NCI-H226 (cell line): ENCODE measurements around the gene GPN2.
A peak's percentile ranks its signal among the peaks of the same experiment; 100 is the strongest.

Experiments used
- DNase-seq: peaks from one replicate; pipeline ENCODE4 v3.0.0-alpha.2; 2015

Gene GPN2

DNA sequence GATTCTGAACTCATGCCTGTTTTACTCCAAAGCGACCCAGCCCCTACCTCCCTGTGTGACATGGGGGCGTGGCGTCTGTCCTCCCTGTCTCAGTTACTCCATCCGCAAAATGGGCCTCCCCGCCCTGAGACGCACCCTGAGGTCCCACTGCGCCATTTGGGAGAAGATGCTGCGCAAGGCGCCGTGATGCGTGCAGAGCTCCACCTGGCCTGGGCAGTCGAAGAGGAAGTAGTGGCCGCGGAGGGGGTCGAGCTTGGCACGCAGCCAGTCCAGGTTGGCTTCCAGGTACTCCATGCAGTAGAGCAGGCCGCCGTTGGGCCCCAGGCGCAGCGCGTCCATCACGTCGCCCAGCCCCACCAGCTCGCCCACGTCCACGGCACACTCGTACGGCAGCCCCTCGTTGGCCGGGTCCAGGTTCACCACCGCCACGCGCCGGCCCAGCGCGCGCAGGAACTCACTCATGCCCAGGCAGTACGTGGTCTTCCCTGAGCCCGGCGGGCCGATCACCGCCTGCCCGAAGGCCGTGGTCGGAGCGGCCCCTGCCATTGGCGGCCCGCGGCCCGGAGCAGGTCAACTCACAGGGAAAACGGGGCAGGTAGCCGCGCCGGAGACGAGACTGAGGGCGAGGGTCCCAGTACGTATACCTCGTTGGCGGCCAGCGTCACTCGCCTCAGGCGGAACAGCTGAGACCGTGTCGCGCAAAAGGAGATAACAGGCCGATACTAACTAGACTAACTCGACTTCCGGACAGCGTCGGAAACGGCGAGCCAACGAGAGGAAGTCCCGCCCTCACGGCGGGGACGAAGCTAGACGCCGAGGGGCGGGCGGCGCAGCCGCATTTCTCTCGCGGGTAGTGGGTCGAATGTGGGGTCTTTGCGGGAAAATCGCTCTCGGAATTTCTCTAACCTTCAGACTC, at the start of gene GPN2:
GPN2 (minus strand) TSS at position 733 of the 916 bp plus-strand sequence; CDS start at position 546, 187 bp downstream.
- peak; percentile 68 for DNase-seq

- DNase-seq, result no peak
Observed at GRCh38 chr1:26938659-26939025, 48.6 kb upstream of the GPN2 start.

DNA sequence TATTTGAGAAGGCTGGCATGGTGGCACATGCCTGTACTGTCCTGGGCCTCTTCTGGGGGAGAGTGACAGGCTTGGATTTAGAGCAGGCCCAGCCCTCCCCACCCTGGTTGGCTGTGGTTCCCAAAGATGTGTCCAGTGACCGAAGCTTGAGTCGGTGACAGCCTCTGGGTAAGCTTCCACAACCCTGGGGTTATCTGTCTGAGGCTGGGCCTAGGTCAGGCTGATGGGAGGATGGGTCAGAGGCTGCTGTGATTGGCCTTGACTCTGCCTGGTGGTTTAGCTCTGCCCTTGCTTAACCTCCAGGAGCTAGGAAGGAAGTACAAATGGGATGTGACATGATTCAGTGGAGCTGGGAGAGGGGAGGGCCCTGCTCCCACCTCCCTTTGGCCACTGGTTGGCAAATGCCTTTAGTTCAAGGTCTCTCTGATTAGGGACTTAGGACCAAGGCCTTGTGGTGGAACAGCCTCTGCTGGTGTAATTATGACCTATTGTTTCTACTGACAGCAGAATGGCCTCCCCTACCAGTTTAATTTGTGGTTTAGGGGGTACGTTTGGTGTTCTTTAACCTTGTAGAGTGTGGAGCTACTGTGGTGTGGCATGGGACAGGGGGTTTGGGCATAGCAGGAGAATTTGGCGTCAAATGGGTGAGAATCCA, 48.0 kb upstream of the GPN2 start:
- DNase-seq, result no peak

DNA sequence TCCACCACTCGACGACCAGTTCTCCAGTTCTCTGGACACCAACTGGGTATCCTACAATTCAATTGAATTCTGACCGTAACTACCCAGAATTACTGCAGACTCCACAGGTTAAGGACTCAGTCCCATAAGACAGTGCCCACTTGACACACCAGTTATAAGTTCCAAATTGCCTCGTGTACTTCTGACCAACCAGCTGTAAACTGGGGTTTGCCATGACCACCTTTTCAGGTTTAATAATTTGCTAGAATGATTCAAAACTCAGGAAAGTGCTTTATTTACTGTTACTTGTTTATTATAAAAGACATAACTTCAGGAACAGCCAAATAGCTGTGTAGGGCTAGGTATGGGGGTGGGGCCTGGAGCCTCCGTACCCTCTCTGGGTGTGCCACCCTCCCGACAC, 46.7 kb upstream of the GPN2 start:
- DNase-seq, result no peak

GRCh38 chr1:26932531-26932930, 42.4 kb upstream of the GPN2 start:
- DNase-seq, result no peak

DNA sequence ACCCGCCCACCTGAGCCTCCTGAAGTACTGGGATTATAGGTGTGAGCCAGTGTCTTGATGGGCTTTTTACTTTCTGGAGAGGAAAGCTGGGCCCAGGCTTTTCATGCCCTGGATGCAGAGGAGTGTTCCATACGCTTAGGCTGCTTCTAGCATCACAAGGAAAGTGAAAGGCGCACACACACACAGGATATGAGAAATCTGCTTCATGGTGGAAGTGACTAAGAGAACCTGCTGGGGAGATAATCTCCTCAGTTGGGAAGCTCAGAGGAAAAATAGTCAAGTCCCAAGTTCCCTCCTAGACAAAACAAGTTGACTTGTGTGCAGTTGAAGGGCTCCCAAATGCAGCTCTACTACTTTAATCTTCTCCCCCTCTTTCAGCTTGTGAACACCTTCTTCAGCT, 33.6 kb upstream of the GPN2 start:
- DNase-seq, result peak; percentile 67

- no peak for DNase-seq
Observed at GRCh38 chr1:26922901-26923300, 32.8 kb upstream of the GPN2 start.

DNA sequence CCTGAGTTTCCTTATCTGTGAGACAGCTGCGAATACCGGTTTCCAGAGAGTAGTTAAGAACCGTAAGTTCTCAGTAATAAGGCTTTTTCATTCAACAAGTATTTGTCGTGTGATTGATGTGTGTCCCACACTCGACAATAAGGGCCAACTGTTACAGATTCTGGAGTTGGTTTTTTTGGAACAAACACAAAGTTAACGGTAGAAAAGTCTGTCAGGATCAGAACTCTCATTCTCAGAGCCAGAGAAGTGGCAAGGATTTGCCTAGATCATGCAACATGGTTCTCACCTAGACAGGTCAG, 32.3 kb upstream of the GPN2 start:
- DNase-seq, result no peak

GRCh38 chr1:26921540-26922430, 31.7 kb upstream of the GPN2 start, which contains the start of gene NUDC:
Gene NUDC (plus strand): TSS chr1:26921743. CDS start chr1:26921849, 106 bp downstream.
- peak; percentile 96 for DNase-seq

GRCh38 chr1:26921126-26921539, 31.1 kb upstream of the GPN2 start:
- DNase-seq, result no peak

DNA sequence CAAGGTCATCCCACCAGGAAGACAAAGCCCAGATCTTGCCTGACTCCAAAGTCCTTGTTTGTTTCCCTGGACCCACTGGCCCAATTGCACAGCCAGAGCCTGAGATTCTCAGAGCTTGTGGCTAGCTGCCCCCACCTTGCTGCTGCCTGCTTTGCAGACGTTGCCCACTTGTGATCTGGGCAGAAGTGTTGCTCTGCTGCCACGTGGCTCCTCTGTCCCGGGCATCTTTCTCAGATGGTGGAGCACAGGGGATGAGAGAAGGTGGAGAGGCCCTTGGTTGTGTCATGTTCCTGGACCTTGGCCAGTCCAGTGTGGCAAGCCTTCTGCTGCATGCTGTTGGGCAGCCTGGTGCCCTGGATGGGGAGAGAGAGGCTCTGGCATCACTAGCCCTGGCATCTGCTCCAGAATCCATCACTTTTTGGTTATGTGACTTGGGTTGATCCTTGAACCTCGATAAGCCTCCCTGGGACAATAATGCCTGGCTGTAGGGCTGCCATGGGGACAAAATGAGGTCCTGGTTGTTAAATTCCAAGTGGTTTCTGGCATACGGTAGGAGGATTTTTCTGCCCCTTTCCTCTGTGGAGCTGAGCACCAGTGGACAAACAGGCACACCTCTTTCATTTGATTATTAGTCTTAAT, 25.2 kb upstream of the GPN2 start:
- no peak for DNase-seq

DNA sequence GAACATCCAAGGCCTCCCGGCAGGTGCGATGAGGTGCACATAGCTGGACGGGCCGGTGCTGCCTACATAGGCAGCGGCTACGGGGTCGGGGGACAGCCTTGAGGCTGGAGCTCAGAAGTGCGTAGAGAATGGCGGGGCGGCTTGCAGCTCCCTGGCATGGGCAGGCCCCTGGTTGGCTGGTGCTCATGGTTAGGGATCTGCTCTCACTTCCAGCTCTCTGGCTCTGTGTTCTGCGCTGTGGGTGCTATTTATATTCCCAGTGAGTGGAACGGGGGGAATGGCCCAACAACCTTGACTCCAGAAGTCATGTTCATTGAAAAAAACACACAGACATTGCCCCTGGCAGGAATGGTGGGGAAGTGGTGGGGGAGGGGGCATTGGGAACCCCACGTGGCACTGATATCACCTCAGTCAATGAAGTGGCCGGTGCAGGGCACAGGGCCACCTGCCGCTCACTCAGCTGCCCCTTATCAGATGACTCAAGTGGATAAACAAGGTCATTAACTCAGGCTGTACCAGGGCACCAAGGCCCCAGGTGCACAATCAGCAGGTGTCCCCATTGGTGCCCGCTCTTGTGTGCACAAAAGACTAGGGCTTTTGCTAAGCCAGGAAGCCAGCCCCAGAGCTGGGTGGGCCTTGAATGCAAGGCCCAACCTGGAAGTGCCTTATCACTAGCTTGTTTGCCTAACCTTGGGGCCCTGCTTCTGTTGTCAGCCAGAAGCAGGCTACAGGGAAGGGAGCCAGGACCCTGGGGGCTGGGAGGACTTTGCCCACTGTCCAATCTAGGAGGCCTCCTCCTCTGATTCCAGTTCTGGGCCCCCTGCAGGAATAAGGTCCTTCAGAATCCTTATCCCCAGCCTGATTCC, 23.9 kb upstream of the GPN2 start, which contains the start of gene NR0B2:
NR0B2 (minus strand) TSS at position 222 of the 866 bp plus-strand sequence; CDS start at position 187, 35 bp downstream.
- no peak for DNase-seq

- DNase-seq, result no peak
Observed at GRCh38 chr1:26913389-26913753, 23.3 kb upstream of the GPN2 start.

DNA sequence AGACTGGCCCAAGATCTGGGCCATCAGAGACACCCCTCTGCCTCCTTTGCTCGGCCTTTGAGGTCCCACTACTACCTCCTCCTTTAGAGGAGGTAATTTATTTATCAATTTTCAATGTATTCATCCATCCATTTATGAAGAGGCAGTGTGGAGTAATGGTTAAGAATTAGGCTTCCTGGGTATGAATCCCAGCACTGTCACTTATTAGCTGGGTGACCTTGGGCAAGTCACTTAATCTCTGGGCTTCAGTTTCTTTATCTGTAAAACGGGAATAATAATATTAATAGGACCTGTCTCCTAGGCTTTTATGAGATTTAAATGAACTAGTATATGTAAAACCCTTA, 22.0 kb upstream of the GPN2 start:
- DNase-seq, result no peak

GRCh38 chr1:26911399-26912146, 21.5 kb upstream of the GPN2 start:
- no peak for DNase-seq

DNA sequence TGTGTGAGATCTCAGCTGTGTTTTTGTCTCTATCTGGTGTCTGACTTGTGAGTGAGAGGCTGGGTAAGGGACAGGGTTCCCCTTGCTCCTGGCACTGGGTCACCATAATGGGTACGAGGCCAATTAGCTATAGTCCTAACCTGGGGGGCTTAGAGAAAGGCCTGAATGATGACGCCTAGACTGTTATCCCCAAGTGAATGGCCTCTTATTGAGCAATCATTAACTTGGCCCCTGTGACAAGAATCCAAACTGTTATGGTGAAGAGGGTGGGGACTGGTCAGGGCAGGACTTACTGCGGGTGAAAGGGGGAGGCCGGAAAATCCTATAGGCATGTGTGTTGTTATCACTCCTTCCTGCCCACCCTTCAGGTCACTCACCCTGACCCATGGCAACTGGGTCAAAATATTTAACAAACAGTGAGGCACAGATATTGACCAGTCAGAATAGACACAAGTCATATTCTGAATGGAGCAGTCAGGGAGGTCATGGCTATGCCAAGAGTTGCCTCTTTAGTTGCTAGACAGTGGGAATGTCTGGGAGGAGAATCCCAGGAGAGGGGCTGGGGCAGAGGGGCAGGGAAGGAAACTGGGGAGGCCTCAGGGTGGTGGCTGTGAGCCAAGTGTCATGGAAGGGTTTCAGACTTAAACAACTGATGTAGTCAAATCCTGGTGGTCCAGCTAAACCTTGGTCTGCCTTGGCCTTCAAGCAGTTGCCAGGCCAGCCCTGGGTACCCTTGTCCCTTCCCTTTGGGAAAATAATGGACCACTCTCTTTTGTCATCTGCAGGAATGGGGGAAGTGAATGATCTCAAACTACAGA, 20.5 kb upstream of the GPN2 start:
- no peak for DNase-seq

- no peak for DNase-seq
Observed at GRCh38 chr1:26909951-26910342, 19.9 kb upstream of the GPN2 start.

DNA sequence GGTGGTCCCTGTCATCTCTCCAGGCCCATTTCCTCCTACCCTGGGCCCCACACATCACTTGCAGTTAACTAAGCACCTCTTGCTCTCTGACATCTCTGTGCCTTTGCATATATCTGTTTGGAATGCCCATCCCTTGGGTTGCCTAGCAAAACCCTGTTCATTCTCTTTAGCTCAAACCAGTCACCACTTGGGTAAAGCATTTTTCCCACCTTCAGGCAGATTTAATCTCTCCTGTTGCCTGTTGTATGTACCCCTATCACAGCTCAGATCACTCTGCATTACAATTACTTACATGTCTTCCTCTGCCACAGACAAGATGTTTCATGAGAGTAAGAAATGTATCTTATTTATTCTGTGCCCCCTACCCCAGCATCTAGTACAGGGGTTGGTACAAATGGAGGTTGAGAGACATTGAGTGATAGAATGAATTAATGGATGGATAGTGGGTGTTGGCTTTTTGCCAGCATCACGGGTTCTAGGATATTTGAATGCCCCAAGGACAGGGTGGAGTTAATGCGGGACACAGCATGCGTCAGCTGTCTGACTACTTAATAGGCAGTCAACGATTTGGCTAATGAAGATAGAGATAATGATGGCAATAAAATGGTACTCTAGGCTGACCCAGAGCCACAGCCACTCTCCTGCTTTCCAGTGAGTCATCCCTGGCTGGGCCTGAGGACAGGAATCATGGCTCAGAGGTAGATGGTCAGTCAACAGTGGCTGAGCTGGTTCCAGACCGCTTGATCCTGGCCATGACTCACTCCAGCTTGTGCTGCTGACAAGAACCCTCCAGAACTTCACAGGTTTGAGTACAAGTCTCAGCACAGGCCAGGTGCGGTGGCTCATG, 17.2 kb upstream of the GPN2 start:
- peak; percentile 80 for DNase-seq

GRCh38 chr1:26900815-26901511, 10.9 kb upstream of the GPN2 start:
- DNase-seq, result no peak
